ENCODE data around the gene CAPG.
A peak's percentile ranks its signal among the peaks of the same experiment; 100 is the strongest.

The CAPG gene

GRCh38 chr2:85409845-85410583, at the start of gene CAPG:
Gene CAPG, minus strand, starts transcription at chr2:85410366. Its CDS starts 8,221 bp downstream, at chr2:85402145.
- H3K4me1 Mint-ChIP-seq: peaks cover 46% of the 10 kb centered on the region
- peak; percentile 12 for ATAC-seq (replicated peaks; ENCODE audit: extremely low read depth, poor library complexity, severe bottlenecking)

GRCh38 chr2:85459771-85460170, 49.6 kb upstream of the CAPG start:
- H3K4me1 Mint-ChIP-seq: no peaks in the 10 kb centered on the region
- no peaks in the 10 kb centered on the region for H3K9me3 Mint-ChIP-seq
- DNase-seq (ENCODE audit: low spot score in 2 of 2) (no peak), ATAC-seq (replicated peaks; ENCODE audit: extremely low read depth, poor library complexity, severe bottlenecking) (no peak)
- H3K27ac Mint-ChIP-seq (ENCODE audit: low read depth): no peak overlapping the region
- no peak overlapping the region for H3K4me3 Mint-ChIP-seq
- no peaks in the 10 kb centered on the region for H3K36me3 Mint-ChIP-seq (ENCODE audit: insufficient read depth)
- H3K27me3 Mint-ChIP-seq: no peaks in the 10 kb centered on the region

More at GRCh38 chr2:85409845-85410583, at the start of gene CAPG:
- peaks cover 5% of the 10 kb centered on the region for H3K9me3 Mint-ChIP-seq
- peak within 1 kb of the TSS; percentile 55 for H3K27ac Mint-ChIP-seq (ENCODE audit: low read depth)
- no peak for DNase-seq (ENCODE audit: low spot score in 2 of 2)
- peak within 1 kb of the TSS; percentile 69 for H3K4me3 Mint-ChIP-seq
- peaks cover 9% of the 10 kb centered on the region for H3K27me3 Mint-ChIP-seq
- peaks cover 10% of the 10 kb centered on the region for H3K36me3 Mint-ChIP-seq (ENCODE audit: insufficient read depth)

GRCh38 chr2:85458601-85459563, 48.7 kb upstream of the CAPG start:
- Mint-ChIP-seq H3K36me3 (ENCODE audit: insufficient read depth) (no peaks in the 10 kb centered on the region), H3K4me3 (no peak overlapping the region), H3K9me3 (no peaks in the 10 kb centered on the region), H3K27ac (ENCODE audit: low read depth) (no peak overlapping the region), H3K27me3 (no peaks in the 10 kb centered on the region), H3K4me1 (no peaks in the 10 kb centered on the region)
- DNase-seq (ENCODE audit: low spot score in 2 of 2): no peak
- ATAC-seq (replicated peaks; ENCODE audit: extremely low read depth, poor library complexity, severe bottlenecking): no peak

- no peak for DNase-seq (ENCODE audit: low spot score in 2 of 2)
- no peak for ATAC-seq (replicated peaks; ENCODE audit: extremely low read depth, poor library complexity, severe bottlenecking)
- no peaks in the 10 kb centered on the region for H3K9me3 Mint-ChIP-seq
- no peak overlapping the region for H3K27ac Mint-ChIP-seq (ENCODE audit: low read depth)
- H3K4me3 Mint-ChIP-seq: no peak overlapping the region
- H3K27me3 Mint-ChIP-seq: no peaks in the 10 kb centered on the region
- H3K36me3 Mint-ChIP-seq (ENCODE audit: insufficient read depth): no peaks in the 10 kb centered on the region
- H3K4me1 Mint-ChIP-seq: no peaks in the 10 kb centered on the region
Observed at GRCh38 chr2:85457877-85458316, 47.7 kb upstream of the CAPG start.

GRCh38 chr2:85457043-85457442, 46.9 kb upstream of the CAPG start:
- Mint-ChIP-seq H3K27me3 (no peaks in the 10 kb centered on the region), H3K36me3 (ENCODE audit: insufficient read depth) (no peaks in the 10 kb centered on the region), H3K27ac (ENCODE audit: low read depth) (no peak overlapping the region), H3K4me3 (no peak overlapping the region), H3K4me1 (no peaks in the 10 kb centered on the region), H3K9me3 (no peaks in the 10 kb centered on the region)
- DNase-seq (ENCODE audit: low spot score in 2 of 2) (no peak), ATAC-seq (replicated peaks; ENCODE audit: extremely low read depth, poor library complexity, severe bottlenecking) (no peak)

- H3K4me1 Mint-ChIP-seq: no peaks in the 10 kb centered on the region
- no peaks in the 10 kb centered on the region for H3K9me3 Mint-ChIP-seq
- no peak overlapping the region for H3K4me3 Mint-ChIP-seq
- DNase-seq (ENCODE audit: low spot score in 2 of 2) (no peak), ATAC-seq (replicated peaks; ENCODE audit: extremely low read depth, poor library complexity, severe bottlenecking) (no peak)
- H3K27ac Mint-ChIP-seq (ENCODE audit: low read depth): no peak overlapping the region
- no peaks in the 10 kb centered on the region for H3K27me3 Mint-ChIP-seq
- H3K36me3 Mint-ChIP-seq (ENCODE audit: insufficient read depth): no peaks in the 10 kb centered on the region
Observed at GRCh38 chr2:85455552-85456090, 45.5 kb upstream of the CAPG start.

GRCh38 chr2:85453571-85453970, 43.4 kb upstream of the CAPG start:
- no peak overlapping the region for H3K27ac Mint-ChIP-seq (ENCODE audit: low read depth)
- no peaks in the 10 kb centered on the region for H3K9me3 Mint-ChIP-seq
- DNase-seq (ENCODE audit: low spot score in 2 of 2) (no peak), ATAC-seq (replicated peaks; ENCODE audit: extremely low read depth, poor library complexity, severe bottlenecking) (no peak)
- no peaks in the 10 kb centered on the region for H3K27me3 Mint-ChIP-seq
- no peak overlapping the region for H3K4me3 Mint-ChIP-seq
- H3K4me1 Mint-ChIP-seq: no peaks in the 10 kb centered on the region
- no peaks in the 10 kb centered on the region for H3K36me3 Mint-ChIP-seq (ENCODE audit: insufficient read depth)

GRCh38 chr2:85452237-85452636, 42.1 kb upstream of the CAPG start:
- DNase-seq (ENCODE audit: low spot score in 2 of 2) (no peak), ATAC-seq (replicated peaks; ENCODE audit: extremely low read depth, poor library complexity, severe bottlenecking) (no peak)
- Mint-ChIP-seq H3K27me3 (no peaks in the 10 kb centered on the region), H3K27ac (ENCODE audit: low read depth) (no peak overlapping the region), H3K36me3 (ENCODE audit: insufficient read depth) (no peaks in the 10 kb centered on the region), H3K9me3 (no peaks in the 10 kb centered on the region), H3K4me3 (no peak overlapping the region), H3K4me1 (no peaks in the 10 kb centered on the region)

- Mint-ChIP-seq H3K27ac (ENCODE audit: low read depth) (no peak overlapping the region), H3K9me3 (no peaks in the 10 kb centered on the region), H3K27me3 (no peaks in the 10 kb centered on the region), H3K4me1 (no peaks in the 10 kb centered on the region), H3K4me3 (no peak overlapping the region), H3K36me3 (ENCODE audit: insufficient read depth) (peaks cover 2% of the 10 kb centered on the region)
- no peak for ATAC-seq (replicated peaks; ENCODE audit: extremely low read depth, poor library complexity, severe bottlenecking)
- no peak for DNase-seq (ENCODE audit: low spot score in 2 of 2)
Observed at GRCh38 chr2:85449214-85449588, 39.0 kb upstream of the CAPG start.

GRCh38 chr2:85448461-85449213, 38.5 kb upstream of the CAPG start:
- Mint-ChIP-seq H3K4me1 (no peaks in the 10 kb centered on the region), H3K36me3 (ENCODE audit: insufficient read depth) (peaks cover 3% of the 10 kb centered on the region), H3K27me3 (no peaks in the 10 kb centered on the region), H3K9me3 (no peaks in the 10 kb centered on the region), H3K4me3 (no peak overlapping the region), H3K27ac (ENCODE audit: low read depth) (no peak overlapping the region)
- DNase-seq (ENCODE audit: low spot score in 2 of 2) (no peak), ATAC-seq (replicated peaks; ENCODE audit: extremely low read depth, poor library complexity, severe bottlenecking) (no peak)

GRCh38 chr2:85447222-85447585, 37.0 kb upstream of the CAPG start:
- peaks cover 3% of the 10 kb centered on the region for H3K36me3 Mint-ChIP-seq (ENCODE audit: insufficient read depth)
- no peak overlapping the region for H3K27ac Mint-ChIP-seq (ENCODE audit: low read depth)
- no peaks in the 10 kb centered on the region for H3K4me1 Mint-ChIP-seq
- no peak overlapping the region for H3K4me3 Mint-ChIP-seq
- no peaks in the 10 kb centered on the region for H3K9me3 Mint-ChIP-seq
- DNase-seq (ENCODE audit: low spot score in 2 of 2) (no peak), ATAC-seq (replicated peaks; ENCODE audit: extremely low read depth, poor library complexity, severe bottlenecking) (no peak)
- no peaks in the 10 kb centered on the region for H3K27me3 Mint-ChIP-seq
